HG02678 (cell line): Measurements from ENCODE around the gene FBXO42.

Source experiments
- ATAC-seq: cut with Tn5 transposase; IDR thresholded peaks from one replicate; pipeline ENCODE4 v1.9.1; 2021; ENCODE audit warnings: mild to moderate bottlenecking, moderate library complexity; ENCODE audit not compliant: unreplicated experiment

FBXO42 gene

GRCh38 chr1:16326833-16327404 lies 25.4 kb downstream of the FBXO42 start:
- no peak for ATAC-seq

- ATAC-seq, result no peak
These were observed 27.8 kb downstream of the FBXO42 start for GRCh38 chr1:16324456-16324890.

GRCh38 chr1:16321176-16321867 lies 31.0 kb downstream of the FBXO42 start:
- no peak for ATAC-seq

GRCh38 chr1:16318555-16318954 lies 33.7 kb downstream of the FBXO42 start:
- no peak for ATAC-seq

GRCh38 chr1:16315437-16315836 lies 36.8 kb downstream of the FBXO42 start:
- no peak for ATAC-seq

GRCh38 chr1:16307222-16307621 lies 45.1 kb downstream of the FBXO42 start:
- no peak for ATAC-seq

GRCh38 chr1:16302709-16303627 lies 49.3 kb downstream of the FBXO42 start:
- no peak for ATAC-seq

- no peak for ATAC-seq
These were observed 51.8 kb downstream of the FBXO42 start for GRCh38 chr1:16300436-16300835.

GRCh38 chr1:16298653-16299052 lies 53.6 kb downstream of the FBXO42 start:
- ATAC-seq, result no peak

- ATAC-seq, result no peak
These were observed 55.6 kb downstream of the FBXO42 start for GRCh38 chr1:16296643-16297042.

- ATAC-seq, result no peak
These were observed 57.8 kb downstream of the FBXO42 start for GRCh38 chr1:16294219-16295212.

GRCh38 chr1:16293538-16293937 lies 58.7 kb downstream of the FBXO42 start:
- no peak for ATAC-seq

- no peak for ATAC-seq
These were observed 59.5 kb downstream of the FBXO42 start for GRCh38 chr1:16292739-16293138.

GRCh38 chr1:16289959-16290358 lies 62.3 kb downstream of the FBXO42 start:
- no peak for ATAC-seq

- ATAC-seq, result no peak
These were observed 66.2 kb downstream of the FBXO42 start for GRCh38 chr1:16286122-16286521.

GRCh38 chr1:16281765-16282164 lies 70.5 kb downstream of the FBXO42 start:
- no peak for ATAC-seq

- no peak for ATAC-seq
These were observed 73.1 kb downstream of the FBXO42 start for GRCh38 chr1:16279186-16279585.

GRCh38 chr1:16276302-16277030 lies 75.8 kb downstream of the FBXO42 start:
- no peak for ATAC-seq

GRCh38 chr1:16275591-16275990 lies 76.7 kb downstream of the FBXO42 start:
- ATAC-seq, result no peak

- no peak for ATAC-seq
These were observed 84.5 kb downstream of the FBXO42 start for GRCh38 chr1:16267690-16268180.
